Measurements from ENCODE around the gene C17orf67.

DNA sequence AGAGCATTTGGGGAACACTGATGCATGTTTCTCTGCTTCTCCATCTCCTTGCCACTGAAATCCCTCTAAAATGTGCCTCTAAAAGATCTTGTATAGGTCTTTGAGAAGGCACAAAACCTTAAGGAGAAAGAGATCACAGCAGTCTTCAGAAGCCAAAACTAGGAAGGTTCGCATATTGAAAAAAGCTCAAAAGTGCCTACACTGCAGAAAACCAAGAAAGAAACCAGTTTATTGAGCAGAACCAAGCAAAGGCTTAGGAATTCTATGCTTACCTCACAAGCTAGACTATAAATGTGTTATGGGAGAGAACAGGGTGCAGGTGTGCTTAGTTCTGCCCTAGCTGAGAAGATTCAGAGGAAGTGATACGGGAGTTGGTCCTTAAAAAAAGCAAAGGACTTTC is 16.9 kb upstream of the C17orf67 start:
- TF ChIP-seq CTCF (optimal IDR thresholded peaks at IDR 0.05 in 1 of 3, IDR thresholded peaks at IDR 0.05 in 1 of 3, conservative IDR thresholded peaks at IDR 0.05 in 1 of 3; ENCODE audit: extremely low read depth in 1 of 3, insufficient read depth in 2 of 3, low read length in 3 of 3) (no peak), EZH2 (IDR thresholded peaks at IDR 0.05; ENCODE audit: low read length) (no peak)

All from keratinocyte (primary cell).